ENCODE measurements around the gene CUEDC2.

The CUEDC2 gene

DNA sequence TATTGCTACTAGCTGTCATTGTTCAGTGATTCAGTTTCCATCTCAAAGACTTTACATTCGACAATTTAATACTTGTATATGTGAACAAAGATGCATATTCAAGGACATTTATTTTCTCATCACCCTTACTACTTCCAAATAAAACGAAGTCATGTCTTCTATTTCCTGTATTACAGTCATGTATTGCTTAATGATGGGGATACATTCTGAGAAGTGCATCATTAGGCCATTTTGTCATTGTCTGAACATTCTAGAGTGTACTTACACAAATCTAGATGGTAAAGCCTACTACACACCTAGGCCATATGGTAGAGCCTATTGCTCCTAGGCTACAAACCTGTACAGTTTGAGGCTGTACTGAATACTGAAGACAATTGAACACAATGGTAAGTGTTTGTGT is 12.5 kb upstream of the CUEDC2 start:
- H3K4me3 ChIP-seq (ENCODE audit: low read length): no peak overlapping the region
- DNase-seq (ENCODE audit: low read depth): no peak
- TF ChIP-seq, protein P1, sequence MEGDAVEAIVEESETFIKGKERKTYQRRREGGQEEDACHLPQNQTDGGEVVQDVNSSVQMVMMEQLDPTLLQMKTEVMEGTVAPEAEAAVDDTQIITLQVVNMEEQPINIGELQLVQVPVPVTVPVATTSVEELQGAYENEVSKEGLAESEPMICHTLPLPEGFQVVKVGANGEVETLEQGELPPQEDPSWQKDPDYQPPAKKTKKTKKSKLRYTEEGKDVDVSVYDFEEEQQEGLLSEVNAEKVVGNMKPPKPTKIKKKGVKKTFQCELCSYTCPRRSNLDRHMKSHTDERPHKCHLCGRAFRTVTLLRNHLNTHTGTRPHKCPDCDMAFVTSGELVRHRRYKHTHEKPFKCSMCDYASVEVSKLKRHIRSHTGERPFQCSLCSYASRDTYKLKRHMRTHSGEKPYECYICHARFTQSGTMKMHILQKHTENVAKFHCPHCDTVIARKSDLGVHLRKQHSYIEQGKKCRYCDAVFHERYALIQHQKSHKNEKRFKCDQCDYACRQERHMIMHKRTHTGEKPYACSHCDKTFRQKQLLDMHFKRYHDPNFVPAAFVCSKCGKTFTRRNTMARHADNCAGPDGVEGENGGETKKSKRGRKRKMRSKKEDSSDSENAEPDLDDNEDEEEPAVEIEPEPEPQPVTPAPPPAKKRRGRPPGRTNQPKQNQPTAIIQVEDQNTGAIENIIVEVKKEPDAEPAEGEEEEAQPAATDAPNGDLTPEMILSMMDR (conservative IDR thresholded peaks at IDR 0.05; ENCODE audit: low read depth, low read length): no peak

DNA sequence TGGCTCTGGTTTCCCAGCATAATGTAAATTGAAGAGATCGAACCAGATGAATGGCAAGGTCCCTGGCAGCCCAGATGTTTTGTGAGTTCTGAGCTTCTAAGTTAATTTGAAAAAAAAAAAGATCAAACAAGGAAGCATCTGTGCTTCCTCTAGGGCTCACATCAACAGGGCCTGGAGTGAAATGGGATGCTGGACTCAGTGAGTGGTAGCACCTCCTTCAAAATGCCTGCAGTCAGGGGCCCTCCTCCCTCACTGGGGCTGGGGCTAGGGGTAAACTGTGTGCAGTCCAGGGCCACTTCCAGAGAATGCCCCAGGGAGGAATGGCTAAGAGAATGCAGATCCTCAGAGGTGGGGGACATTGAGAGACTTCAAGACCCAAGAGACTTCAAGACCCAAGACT is 6.0 kb upstream of the CUEDC2 start:
- no peak overlapping the region for H3K4me3 ChIP-seq (ENCODE audit: low read length)
- no peak for DNase-seq (ENCODE audit: low read depth)
- TF ChIP-seq, protein P1 (conservative IDR thresholded peaks at IDR 0.05; ENCODE audit: low read depth, low read length): no peak

DNA sequence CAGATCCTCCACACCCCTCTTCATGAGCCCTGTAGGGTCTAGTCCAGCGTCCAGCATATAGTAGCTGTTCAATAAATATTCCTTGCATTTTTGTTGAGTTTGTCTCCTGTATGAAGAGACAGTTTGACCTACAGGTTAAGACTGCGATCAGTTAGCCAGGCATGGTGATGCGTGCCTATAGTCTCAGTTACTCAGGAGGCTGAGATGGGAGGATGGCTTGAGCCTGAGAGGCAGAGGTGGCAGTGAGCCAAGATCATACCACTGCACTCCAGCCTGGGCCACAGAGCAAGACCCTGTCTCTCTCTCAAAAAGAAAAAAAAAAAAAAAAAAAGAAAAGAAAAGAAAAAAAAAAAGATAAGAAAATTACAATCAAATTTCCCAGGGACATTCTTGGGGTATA is 5.1 kb upstream of the CUEDC2 start:
- no peak overlapping the region for H3K4me3 ChIP-seq (ENCODE audit: low read length)
- TF ChIP-seq, protein P1 (conservative IDR thresholded peaks at IDR 0.05; ENCODE audit: low read depth, low read length): no peak
- no peak for DNase-seq (ENCODE audit: low read depth)

DNA sequence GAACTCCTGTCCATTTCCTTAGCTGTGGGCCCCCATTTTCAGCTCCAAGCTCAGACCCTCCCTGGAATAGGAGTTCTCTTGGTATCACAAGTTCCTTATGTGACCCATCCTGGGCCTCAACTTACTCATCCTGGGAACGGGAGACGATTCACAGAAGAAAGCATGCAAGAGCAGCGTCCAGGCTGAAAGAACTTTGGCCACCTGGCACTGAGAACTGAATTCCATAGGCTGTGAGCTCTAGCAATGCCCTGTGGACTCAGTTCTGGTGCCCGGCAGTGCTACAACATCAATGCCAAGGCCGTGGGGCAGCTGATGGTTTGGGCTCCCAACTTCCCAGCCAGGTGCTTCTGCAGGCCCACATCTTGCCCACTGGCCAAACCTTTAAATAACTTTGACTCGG is 3.9 kb upstream of the CUEDC2 start:
- TF ChIP-seq, protein P1 (conservative IDR thresholded peaks at IDR 0.05; ENCODE audit: low read depth, low read length): no peak
- no peak overlapping the region for H3K4me3 ChIP-seq (ENCODE audit: low read length)
- no peak for DNase-seq (ENCODE audit: low read depth)

DNA sequence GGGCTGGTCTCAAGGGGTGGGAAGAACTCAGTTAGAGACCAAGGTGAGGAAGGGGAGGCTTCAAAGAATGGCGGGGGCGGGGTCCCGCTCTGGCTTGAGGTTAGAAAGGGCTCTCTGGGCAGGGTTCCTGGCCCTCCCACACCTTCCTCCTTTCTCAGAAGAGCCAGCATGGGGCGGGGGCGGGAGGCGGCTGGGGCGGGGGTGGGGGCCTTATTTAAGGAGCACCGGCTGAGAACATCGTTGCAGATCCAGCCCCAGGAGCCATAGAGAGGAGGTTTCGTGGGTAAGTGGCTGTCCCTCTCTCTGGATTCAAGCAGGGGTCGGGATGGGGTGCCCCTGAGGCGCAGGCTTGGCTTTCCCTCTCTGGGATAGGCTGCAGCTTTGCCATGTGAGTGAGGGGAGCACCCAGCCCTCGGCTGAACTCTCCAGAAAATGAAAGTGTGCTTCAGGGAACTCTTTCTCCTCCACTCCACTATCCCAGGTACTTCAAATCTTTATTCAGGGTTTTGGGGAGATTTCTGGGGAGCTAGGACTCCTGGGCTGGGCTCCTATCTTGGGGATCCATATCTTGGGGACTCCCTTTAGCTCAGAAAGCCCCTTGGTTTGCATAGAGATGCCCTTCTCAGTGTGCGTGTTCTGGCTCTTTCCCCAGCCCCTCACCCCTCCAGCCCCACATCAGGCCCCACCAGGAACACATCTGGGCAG is 3.3 kb upstream of the CUEDC2 start:
- TF ChIP-seq, protein P1 (conservative IDR thresholded peaks at IDR 0.05; ENCODE audit: low read depth, low read length): no peak
- no peak overlapping the region for H3K4me3 ChIP-seq (ENCODE audit: low read length)
- no peak for DNase-seq (ENCODE audit: low read depth)

DNA sequence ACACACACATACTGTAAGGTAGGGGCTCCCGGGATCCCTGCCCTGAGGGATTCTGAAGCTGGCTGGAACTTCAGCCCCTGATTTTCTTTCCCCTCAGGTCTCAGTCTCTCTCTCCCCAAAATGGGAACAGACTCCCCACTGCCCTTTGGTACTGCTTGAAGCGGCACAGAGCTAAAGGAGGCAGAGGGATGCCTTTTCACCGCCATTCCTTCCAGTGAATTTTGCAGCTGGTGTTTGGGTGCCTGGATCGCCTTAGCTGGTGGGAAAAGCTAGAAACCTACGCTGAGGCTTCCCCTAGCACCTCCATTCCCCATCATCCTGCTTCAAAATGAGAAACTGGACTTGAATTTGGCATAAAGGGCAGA is 2.7 kb upstream of the CUEDC2 start:
- TF ChIP-seq, protein P1 (conservative IDR thresholded peaks at IDR 0.05; ENCODE audit: low read depth, low read length): no peak
- DNase-seq (ENCODE audit: low read depth): no peak
- H3K4me3 ChIP-seq (ENCODE audit: low read length): no peak overlapping the region

DNA sequence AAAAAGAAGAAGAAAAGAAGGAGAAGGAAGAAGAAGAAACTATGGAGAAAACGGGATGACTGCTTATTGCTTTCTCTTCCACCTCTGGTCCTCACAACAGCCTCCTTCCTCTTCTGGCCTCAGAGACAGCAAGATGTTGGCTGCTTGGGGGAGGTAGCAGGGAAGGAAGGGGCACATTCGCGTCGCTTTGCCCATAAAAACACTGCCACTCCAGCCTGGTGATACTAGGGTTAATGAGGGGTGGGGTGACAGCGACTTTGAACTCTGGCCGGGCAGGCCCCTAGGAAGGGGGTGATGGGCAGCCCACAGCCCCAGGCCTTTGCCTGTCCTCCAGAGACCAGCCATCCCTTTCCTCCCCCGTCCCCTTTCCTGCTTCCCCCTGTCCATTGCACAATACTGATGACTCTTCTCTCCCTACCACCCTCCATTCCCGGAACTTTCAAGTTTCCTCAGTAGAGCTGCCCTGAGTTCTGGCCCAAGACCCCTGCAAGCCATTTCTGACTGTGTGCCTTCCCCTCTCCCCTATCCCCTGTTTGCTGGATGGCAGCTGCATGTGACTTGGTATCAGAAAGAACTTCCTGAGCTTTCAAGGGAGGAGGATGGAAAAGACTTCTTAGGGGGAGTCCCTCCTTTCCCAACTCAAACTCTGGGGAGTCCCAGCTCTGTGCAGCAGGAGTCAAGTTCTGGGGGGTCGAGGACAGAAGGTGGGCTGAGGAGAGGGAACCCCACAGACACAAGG is 2.2 kb upstream of the CUEDC2 start:
- no peak for DNase-seq (ENCODE audit: low read depth)
- H3K4me3 ChIP-seq (ENCODE audit: low read length): no peak overlapping the region

More for the DNA sequence above, 2.2 kb upstream of the CUEDC2 start:
- TF ChIP-seq, protein P1 (conservative IDR thresholded peaks at IDR 0.05; ENCODE audit: low read depth, low read length): no peak

Measured in retinal pigment epithelial cell (primary cell).